HG02973 (cell line): ENCODE measurements around the gene SLCO3A1.
"Not testable (repeated sequence)": the region's sequence is repeated elsewhere in the genome, so short reads cannot be mapped to it uniquely, and the experiment has no call there.

Source experiments
- ATAC-seq: cut with Tn5 transposase; IDR thresholded peaks from one replicate; pipeline ENCODE4 v1.9.1; 2021; ENCODE audit warnings: moderate library complexity; ENCODE audit not compliant: unreplicated experiment

The SLCO3A1 gene

DNA sequence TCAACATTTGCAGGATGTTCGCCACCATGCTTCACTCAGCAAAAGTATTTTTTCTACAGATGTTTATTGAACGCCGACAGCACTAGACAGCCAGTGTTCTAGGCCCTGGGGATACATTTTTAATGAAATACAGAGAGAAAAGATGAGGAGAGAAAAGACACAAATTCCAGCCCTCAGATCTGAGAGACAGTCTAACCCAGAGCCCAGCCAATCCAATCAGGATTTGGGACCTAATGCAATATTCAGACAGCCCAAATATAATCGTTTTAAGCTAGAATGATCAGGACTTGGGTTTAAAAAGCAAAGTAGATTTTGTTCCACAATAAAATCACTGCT, 174.8 kb downstream of the SLCO3A1 start:
- ATAC-seq: no peak

DNA sequence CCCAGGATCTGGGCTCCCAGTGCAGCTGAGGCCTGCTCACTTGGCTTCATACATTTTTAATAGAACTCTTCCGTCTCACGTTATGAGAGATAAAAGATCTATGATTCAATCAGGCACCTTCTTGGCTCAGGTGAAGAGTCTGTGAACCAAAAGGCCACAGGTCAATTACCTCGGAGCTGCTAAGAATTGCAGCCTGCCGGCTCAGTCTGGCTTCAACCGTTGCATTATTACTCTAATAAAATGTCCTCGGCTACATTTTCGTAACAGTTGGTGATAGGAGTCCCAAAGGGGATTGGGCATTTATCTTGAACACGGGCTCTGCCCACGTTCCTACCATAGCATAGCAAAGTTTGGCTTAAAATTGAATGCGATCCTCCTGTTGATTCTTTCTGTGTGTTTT, 176.3 kb downstream of the SLCO3A1 start:
- no peak for ATAC-seq

DNA sequence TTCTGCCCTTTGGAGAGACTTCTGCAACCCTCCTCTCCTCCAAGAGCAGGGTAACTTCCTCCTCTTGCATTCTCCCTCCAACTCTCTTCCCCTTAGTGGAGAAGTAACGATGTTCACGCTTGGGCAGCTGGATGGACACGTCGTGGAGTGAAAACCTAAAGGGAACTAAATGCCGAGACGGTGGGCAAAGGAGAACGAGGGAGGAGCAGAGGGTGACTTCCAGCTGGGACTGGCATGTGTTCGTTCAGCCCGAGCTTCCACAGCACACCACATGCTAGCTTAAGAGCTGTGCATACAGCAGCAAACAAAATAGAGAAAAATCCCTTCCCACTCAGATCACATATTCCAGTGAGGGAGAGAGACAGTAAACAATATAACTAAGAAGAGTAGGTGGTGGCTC, 179.8 kb downstream of the SLCO3A1 start:
- no peak for ATAC-seq

DNA sequence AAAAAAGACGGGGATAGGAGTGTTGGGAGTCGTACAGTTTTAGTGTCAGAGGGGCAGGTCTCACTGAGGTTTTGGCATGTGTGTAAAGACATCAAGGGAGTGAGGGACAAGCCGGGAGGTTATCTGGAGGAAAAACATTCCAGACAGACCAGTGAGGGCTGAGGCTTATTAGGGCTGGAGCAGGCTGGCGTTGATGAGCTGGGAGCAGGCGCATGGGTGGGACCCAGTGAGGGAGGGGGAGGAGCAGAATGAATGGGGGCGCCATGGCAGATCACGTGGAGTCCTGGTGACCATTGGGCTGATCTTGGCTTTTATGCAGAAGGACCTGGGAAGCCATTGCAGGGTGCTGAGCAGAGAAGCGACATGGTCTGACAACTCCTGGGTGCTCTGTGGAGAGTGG, 180.2 kb downstream of the SLCO3A1 start:
- no peak for ATAC-seq

DNA sequence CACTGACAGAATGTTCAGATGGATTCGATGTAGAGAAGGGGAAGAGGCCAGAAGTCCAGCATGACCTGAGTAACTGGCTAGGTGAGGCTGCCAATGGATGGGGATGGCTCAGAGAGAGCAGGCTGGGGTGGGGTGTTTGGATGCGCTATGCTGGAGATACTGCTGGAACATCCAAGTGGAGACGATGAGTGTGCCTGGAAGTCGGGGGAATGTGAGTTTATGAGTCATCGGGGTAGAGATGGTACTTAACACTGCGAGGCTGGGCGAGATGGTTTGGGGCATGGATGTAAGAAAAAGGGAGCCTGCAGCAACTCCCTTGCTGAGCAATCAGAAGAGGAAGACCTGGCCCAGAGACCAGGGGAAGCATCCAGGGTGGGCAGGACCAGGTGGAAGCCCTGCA, 180.7 kb downstream of the SLCO3A1 start:
- ATAC-seq: no peak

DNA sequence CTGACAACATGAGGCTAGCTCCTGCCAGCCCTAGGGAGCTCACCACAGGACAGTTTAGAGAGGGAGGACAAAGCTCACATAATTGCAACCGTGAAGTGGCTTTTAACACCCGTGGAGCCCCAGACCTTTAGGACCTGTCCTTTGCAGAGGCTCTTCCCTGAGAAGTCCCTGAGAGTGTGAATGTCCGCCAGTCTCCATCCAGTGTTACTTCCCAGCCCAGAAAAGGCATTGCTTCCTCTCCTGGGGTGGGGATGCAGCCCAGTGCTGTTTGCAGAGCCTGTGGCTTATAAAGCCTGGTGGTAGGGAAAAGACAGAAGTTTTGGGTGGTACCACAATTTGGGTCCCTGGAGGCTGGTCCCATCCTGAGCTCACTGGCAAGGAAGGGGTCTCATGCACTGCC, 182.0 kb downstream of the SLCO3A1 start:
- ATAC-seq: no peak

DNA sequence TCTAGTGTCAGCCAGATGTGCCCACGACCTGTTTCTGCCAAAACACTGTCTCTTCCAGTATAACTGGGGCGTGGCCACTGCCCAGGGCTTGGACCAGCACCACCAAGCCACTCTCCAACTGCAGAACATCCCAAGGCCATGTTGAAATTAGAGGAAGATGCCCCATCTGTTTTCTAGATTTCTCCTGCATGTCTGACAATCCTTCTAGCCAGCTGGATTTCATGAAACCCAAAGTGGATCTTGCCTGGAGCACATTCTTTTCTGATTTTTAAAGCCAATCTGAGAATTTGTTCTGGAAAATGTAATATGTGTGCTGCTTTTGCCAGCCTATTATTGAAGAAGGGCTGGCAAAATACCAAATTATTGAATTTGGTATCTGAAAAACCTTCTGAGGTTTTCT, 182.5 kb downstream of the SLCO3A1 start:
- no peak for ATAC-seq

DNA sequence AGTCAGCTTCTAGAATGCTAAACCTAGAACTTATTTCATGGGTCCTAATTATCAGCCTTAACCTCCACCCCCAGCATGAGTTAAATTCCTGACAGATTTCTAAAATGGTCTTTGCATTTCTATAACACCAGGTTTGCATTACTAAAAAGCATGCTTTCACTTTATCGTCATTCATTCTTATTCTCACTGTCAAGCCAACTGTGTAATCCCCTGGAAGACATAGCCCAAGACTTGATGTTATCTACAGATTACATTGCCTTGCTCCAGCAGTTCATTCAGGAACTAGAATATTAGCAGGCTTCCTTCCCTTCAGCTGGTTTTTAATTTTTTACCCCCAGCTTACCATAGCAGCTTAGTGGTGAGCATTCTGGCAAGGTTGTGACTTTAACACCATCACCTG, 184.0 kb downstream of the SLCO3A1 start:
- no peak for ATAC-seq

DNA sequence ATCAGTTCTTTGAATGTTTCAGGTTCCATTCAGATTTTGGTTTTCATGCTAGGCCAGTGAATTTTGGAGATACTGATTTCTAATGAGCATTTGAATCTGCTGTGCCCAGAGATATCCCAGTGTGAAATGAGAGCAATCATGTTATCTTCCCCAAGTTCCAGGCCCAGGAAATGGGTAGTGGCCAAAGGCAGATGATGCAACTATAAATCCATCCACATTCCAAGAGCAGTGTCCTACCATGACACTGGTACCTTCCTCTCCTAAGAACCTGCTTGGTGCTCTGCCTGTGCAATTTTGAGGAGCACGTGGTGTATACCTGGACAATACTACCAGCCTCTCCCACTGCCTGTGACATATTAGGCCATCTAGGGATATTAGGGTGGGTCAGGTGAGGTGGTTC, 186.8 kb downstream of the SLCO3A1 start:
- ATAC-seq: no peak

DNA sequence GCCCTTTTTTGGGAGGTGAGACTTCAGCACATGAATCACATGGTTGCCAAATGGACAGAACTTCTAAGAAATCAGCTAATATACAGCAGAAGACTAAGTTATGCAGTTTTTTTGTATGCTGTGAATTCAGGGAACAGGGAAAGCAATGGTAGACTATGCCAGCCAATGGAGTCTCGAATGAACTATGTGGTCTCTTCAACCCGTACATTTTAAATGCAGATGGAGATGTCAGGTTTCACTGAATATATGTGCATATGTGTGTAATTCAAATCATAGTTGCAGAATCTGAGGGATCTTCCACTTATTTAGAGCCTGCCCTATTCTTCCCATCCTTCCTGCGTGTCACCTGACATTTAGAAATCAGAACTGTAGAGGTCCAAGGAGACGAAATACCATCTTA, 187.9 kb downstream of the SLCO3A1 start:
- no peak for ATAC-seq

DNA sequence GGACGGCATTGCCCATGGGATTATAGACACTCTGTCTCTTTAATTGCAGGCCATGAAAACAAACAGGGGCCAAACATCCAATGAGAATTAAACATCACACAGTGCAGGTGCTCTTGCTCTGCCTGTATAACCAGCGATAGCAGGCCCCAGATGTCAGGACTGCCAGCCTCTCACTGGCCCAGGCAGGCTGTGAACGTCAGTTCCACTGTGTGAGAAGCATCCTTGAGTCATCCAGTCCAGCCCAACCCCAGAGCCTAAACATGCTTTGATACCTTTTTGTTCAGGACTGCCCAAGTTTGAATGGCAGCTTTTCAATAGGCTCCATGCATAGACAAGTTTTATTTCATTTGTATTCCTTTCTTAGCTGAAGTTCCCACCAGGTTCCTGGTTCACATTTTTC, 189.8 kb downstream of the SLCO3A1 start:
- no peak for ATAC-seq

DNA sequence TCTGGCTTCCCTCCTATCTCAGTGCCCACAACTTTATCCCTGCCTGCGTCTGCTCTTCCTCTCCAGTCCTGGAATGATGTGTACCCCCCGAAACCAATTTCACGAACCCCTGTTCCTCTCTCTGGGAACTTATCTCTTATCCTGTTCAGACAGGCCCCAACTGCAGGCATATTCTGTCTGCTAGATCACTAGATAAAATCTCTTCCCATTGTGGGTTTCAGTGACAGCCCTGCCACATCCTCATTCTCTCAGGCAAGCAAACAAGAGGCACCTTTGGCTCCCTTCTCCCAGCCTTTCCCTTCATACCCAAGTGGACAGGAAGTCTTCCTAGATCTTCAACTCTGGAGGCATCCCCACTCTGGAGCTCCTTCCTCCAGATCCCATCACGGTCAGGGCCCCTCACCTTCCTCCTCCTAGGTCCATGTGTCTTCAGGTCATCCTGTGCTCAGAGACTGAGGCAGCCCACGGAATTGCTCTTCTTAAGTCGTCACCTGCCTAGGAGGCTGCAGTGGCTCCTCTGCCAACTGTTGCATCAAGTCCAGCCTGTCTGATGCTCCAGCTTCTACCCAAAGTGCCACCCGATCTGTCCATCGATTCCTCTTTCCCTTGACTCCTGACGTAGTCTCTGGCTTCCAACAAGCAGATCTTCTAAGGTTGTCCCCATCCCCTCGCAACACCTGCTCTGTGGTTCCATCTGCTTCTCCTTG, 190.8 kb downstream of the SLCO3A1 start:
- no peak for ATAC-seq

DNA sequence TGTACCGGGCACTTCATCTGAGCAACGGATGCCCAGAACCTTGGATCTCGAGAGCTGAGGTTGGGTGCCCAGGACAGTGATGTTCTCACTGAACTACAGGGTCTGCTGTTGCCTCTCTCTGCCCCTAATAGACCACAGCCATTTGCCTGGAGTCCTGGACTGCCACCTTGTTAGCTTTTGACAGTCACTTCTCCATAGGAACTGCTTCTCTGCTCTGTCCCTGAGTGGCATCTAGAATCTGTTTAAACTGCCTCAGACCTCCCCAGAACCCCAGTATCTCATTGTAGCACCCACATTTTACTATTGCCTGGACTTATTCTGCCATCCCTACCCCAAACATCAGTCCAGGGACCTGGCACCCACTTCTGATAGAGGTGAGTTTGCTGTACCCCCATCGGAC, 194.4 kb downstream of the SLCO3A1 start:
- ATAC-seq: no peak

DNA sequence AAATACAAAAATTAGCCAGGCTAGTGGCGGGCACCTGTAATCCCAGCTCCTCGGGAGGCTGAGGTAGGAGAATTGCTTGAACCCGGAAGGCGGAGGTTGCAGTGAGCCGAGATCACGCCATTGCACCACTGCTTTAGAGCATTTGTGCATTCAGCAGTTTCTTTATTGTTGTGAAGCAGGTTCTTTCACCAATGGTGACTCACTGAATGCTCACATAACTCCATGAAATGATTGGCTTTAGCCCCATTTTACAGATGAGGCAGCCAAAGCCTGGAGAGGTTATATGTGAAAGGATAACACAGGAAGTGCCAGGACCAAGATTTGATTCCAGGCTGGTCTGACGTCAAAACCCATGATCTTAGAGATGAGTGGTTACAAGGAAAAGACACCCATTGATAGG, 195.2 kb downstream of the SLCO3A1 start:
- ATAC-seq: no peak

DNA sequence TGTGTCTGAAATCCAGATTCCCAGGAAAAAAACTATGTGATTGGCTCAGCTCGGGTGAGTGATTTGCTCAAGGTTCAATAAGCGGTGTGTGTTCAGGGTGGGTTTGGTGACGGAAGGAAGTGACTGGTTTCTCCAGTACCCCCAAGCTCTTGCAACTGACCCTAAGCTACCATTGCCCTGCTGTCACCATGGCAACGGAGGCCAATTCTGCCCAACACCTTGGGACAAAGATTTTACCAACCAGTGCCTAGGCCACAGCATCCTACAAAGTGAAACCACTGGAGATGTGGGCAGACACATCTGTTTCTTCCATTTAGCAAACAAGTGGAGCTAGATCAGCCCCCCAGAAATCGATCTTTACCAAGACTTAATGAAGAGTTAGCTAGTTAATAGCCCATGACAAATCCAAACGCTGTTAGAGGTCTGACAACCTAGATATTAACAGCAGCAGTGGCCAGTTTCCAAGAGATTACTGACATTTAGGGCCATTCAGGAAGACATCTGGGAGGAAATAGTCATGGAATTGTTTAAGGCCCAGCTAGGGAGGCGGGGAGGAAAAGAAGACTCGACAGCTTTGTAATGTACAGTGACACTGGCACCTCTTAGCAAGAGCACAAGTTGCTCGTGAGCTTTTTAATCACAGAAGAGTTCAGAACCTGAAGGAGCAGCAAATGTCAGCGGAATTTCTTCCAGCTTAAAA, 195.9 kb downstream of the SLCO3A1 start:
- no peak for ATAC-seq

DNA sequence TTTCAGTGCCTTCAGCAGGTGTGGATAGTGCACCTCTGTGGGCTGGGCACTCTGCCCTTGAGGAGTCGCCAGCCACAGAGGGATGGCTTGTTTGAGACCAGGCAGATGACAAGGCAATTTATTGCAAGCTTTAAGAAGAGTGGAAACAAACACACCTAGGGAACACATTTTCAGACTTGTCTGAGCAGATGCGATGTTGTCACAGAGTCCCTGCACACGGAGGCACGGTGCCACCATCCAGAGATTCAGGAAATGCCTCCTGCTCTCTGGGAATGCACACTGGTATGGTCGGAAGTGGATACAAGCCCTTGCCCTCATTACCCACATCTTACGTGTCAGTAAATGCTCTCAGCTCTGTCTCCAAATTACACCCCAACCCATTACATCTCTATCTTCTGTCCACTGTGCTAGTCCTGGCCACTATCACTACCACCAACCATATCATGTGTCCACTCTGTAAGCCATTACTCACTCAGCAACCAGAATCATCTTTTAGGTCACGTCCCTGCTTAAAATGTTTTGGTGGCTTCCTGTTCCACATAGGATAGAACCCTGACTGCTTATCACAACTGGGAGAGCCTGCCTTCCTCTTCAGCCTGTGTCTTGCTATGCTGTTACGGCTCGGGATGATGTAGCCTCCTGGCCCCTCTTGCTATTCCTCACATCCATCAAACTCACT, 196.9 kb downstream of the SLCO3A1 start:
- ATAC-seq: no peak

DNA sequence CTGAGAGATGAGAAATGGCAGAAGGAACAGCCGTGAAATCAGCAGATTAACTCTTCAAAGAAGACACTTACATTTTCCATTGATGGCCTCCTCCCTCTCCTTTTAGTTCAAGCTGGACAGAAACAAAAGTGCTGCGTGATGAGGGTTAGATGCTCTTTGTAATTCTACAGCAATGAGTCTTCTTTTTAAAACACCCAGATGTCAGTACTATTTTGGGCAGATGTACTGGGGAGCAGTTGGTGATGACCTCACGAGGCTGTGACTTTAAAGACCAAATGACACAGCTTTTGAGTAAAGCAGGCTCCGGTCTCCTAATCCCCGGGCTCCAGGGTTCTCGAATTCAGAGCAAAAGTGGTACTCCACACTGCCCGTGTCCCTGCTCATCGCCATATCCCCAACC, 198.2 kb downstream of the SLCO3A1 start:
- ATAC-seq: no peak

DNA sequence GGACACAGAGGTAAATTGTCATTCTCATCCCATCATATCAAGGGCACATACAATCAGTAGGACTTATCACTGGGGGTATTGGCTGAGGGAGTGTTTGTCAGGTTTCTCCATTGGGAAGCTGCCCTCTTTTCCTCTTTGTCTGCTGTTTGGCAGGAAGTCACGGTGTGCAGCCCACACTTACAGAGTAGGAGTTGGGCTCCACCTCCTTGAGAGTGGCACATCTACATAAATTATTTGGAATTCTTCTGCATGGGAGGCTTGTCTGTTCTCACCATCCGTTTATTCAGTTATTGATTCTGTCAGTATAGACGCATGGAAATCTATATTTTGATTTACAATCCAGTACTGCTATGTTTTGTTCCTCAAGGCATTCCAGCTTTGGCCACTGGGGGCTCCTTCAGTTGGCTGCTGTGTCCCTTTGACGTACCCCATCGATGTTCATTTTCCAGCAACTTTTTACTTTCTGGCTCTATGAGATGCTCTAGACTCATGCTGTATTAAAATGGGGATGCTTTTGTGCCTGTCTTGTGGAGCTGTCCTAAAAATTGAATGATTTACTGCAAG, 200.3 kb downstream of the SLCO3A1 start:
- ATAC-seq: no peak

DNA sequence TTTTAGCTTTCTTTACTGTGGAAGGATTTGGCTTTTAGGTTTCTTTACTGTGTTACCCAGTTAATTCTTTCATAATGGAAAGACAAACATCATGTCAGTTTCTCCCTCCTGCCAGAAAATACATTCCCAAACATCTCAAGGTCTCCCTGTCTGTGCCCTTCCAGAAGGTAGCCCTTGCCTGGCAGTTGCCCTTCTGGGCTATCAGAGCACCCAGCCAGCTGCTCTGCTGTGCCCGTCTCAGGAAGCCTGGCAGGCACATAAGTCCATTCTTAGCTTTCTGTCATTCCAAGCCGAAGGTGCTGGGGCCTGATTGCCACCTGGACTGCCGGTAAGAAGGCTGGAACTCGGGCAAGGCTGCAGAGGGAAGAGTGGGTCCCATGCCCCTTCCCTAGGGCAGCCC, 203.4 kb downstream of the SLCO3A1 start:
- no peak for ATAC-seq

DNA sequence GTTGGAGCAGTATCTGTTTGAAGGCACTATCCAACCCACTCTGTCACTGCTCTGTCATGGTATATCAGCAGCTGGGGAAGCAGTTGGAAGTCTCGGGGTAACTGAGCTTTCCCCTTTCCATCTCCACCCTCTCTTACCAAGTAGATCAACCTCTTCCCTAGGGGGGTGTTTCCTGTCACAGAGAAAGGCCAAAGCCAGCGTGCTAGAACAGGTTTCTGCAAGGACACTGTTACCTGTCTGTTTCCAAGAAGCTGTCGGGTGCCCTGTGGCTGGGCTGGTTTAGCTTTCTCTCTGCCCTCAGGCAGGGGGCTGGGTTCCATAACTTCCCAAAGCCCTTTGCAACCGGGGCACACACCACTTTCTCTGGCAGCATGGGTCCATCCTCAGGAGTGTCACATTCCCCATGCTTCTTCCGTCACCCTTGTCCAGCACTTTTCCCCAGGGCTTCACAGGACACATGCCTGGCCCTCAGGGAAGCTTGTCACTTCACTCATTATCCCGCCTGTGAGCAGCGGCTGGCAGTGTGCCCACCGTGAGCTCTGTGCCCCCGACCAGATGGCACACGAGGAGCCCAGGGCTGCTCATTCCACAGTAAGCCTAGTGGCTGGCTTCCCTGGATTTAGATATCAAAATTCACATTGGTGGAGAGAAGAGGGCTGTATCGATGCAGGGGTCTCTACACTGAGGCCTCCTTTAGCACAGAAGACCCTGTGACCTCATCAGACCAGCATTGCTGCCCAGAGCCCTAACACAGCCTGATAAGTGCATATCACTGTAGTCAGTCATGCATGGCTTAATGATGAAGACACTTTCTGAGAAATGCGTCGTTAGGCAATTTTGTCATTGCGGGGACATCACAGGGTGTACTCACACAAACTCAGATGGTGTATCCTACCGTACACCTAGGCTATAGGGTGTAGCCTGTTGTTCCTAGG, 205.8 kb downstream of the SLCO3A1 start:
- no peak for ATAC-seq

DNA sequence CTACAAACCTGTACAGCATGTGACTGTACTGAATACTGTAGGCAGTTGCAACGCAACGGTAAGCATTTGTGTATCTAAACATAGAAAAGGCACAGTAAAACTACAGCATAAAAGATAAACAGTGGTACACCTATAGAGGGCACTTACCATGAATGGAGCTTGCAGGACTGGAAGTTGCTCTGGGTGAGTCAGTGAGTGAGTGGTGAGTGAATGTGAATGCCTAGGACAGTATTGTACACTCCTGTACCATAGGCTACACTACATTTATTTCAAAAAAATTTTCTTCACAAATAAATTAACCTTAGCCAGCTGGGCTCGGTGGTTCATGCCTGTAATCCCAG, 206.4 kb downstream of the SLCO3A1 start:
- not testable (repeated sequence) for ATAC-seq
